ENCODE measurements around the gene NSDHL.

NSDHL gene

DNA sequence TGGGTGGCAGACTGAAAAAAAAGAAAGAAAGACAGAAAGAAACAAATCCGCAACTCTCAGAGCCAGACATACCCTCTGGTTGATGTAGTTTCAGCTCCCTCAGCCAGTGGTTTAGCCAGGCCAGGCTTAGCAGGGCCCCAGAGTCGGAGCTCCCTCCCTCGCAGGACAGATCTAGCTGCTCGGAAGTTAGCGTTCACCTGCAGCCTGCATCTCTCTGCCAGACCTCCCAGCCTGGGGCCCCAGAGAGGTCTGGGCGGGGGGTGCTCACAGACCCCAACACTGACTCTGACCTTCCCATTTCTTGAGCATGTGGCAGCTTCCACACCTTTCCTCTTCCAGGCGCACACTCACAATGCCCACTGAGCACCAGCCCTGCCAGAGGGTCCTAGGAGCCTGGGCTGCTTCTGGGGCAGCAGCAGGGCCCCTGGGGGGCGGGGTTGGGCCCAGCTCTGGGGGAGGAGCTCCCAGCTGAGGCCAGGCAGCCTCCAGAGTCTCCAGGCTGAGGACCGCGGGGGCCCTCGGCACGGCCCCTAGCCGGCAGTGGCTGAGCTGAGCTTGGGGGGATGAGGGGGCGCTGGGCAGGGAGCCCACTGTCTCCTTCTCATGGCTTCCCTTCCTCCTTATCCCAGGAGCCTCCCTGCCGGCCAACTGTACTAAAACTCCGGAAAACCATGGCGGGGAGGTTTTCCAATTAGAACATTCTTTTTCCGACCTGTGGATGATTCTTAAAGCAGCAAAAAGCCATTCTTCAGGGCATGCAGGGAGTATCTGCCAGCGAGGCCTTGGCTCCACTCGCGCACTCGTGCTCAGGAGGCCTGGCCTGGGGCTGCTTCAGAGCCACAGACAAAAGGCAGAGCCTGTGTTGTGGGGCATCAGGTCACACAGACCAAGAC, 62.4 kb downstream of the NSDHL start:
- TF ChIP-seq, protein P1, sequence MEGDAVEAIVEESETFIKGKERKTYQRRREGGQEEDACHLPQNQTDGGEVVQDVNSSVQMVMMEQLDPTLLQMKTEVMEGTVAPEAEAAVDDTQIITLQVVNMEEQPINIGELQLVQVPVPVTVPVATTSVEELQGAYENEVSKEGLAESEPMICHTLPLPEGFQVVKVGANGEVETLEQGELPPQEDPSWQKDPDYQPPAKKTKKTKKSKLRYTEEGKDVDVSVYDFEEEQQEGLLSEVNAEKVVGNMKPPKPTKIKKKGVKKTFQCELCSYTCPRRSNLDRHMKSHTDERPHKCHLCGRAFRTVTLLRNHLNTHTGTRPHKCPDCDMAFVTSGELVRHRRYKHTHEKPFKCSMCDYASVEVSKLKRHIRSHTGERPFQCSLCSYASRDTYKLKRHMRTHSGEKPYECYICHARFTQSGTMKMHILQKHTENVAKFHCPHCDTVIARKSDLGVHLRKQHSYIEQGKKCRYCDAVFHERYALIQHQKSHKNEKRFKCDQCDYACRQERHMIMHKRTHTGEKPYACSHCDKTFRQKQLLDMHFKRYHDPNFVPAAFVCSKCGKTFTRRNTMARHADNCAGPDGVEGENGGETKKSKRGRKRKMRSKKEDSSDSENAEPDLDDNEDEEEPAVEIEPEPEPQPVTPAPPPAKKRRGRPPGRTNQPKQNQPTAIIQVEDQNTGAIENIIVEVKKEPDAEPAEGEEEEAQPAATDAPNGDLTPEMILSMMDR (IDR thresholded peaks at IDR 0.05; ENCODE audit: insufficient read depth, low read depth, low read length, missing control alignments): no peak
- H3K4me3 ChIP-seq (ENCODE audit: low read depth, low read length): no peak overlapping the region
- no peak for DNase-seq (ENCODE audit: low read depth)

DNA sequence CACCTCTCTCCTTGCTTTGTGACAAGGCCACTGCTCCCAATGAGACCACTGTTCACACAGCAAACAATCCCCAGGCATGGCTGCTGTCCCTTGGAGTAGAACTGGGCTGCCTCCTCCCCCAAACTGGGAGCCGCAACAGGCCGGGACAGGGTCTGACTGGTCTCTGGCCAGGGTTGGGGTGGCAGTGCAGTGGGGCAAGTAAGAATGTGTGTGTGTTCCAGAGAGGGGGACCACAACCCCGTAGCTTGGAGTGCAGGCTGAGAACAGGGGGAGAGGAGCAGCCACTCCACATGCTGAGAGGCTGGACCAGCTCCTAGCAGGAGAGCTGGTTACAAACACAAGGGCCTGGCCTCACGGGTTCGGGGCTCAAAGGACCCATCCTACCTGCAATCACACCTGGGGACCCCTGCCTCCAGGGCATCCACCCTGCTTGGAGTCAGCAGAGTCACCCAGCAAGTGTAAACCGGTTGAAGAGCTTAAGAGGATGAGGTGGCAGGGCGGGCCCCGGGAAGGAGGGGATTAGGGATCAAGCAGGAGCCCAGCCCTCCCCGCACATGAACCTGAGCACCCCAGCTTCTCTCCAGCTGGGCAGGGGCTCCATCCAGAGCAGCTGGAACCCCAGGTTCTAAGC, 63.2 kb downstream of the NSDHL start:
- DNase-seq (ENCODE audit: low read depth): no peak
- TF ChIP-seq, protein P1 (IDR thresholded peaks at IDR 0.05; ENCODE audit: insufficient read depth, low read depth, low read length, missing control alignments): no peak
- H3K4me3 ChIP-seq (ENCODE audit: low read depth, low read length): no peak overlapping the region

DNA sequence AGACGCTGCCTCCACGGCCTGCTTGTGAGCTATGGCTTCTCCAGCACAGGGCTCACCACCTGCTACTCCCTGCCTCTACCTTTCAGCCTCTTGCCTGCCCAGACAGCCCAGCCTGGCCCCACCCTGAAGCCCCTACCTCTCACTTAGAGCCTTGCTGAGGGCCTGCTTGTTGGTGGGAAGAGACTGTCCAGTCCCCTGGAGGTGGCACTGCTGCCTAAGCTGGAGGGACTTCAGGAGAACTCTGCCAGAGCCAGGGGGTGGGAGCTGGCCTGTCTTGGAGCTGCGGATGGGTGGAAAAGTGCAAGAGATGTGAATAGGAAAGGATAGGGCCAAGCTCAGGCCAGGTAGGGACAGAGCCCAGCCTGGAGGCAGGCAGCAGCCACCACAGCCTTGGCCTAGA, 64.3 kb downstream of the NSDHL start:
- no peak overlapping the region for H3K4me3 ChIP-seq (ENCODE audit: low read depth, low read length)
- TF ChIP-seq, protein P1 (IDR thresholded peaks at IDR 0.05; ENCODE audit: insufficient read depth, low read depth, low read length, missing control alignments): no peak
- DNase-seq (ENCODE audit: low read depth): no peak

DNA sequence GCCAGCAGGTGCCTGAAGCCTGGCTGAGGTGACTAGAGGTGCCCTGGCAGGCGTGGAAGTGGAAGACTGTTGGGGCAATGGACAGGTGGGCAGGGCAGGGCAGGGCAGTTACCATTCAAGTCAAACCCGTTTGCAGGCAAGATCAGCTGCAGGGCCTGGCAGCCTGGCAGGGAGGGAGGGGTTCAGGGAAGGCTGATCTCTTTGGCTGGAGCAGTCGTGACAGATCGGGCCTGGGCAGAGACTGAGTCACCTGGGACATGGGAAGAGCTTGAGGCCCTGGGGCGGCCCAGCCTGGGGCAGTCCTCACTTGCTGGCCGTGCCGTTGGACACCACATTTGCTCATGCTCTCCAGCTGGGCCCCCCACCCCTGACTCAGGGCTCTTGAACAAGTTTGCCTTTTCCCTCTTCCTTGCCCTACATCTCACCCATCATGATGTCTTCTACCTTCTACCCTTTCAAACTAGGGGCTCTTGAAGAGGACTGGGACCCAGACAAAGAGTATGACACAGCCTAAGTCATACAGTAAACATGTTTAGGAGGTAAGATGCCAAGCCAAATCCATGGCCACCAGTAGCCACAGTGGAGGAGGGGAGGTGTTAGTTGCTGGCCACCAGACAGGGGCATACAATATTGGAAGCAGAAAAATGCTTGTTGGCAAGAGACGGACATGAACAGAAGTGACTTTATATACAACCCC, 65.0 kb downstream of the NSDHL start:
- no peak overlapping the region for H3K4me3 ChIP-seq (ENCODE audit: low read depth, low read length)
- TF ChIP-seq, protein P1 (IDR thresholded peaks at IDR 0.05; ENCODE audit: insufficient read depth, low read depth, low read length, missing control alignments): no peak
- DNase-seq (ENCODE audit: low read depth): no peak

DNA sequence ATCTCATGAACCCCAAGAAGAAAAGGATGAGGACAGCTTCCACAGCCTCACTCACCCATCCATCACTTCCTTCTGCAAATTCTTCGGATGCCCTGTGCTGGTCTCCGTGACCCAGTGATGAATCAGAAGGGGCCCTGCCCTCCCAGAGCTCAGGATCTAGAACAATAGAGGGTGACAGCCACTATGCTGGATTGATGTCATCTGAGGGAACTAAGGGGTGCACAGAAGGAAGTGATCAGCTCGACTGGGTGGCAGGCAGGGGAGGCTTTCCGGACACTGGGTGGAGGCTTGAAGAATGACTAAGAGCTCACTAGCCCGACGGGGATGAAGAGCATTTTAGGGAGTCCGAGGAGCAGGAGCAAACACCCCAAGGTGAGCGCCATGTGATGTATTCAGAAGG, 65.6 kb downstream of the NSDHL start:
- no peak overlapping the region for H3K4me3 ChIP-seq (ENCODE audit: low read depth, low read length)
- DNase-seq (ENCODE audit: low read depth): no peak
- TF ChIP-seq, protein P1 (IDR thresholded peaks at IDR 0.05; ENCODE audit: insufficient read depth, low read depth, low read length, missing control alignments): no peak

DNA sequence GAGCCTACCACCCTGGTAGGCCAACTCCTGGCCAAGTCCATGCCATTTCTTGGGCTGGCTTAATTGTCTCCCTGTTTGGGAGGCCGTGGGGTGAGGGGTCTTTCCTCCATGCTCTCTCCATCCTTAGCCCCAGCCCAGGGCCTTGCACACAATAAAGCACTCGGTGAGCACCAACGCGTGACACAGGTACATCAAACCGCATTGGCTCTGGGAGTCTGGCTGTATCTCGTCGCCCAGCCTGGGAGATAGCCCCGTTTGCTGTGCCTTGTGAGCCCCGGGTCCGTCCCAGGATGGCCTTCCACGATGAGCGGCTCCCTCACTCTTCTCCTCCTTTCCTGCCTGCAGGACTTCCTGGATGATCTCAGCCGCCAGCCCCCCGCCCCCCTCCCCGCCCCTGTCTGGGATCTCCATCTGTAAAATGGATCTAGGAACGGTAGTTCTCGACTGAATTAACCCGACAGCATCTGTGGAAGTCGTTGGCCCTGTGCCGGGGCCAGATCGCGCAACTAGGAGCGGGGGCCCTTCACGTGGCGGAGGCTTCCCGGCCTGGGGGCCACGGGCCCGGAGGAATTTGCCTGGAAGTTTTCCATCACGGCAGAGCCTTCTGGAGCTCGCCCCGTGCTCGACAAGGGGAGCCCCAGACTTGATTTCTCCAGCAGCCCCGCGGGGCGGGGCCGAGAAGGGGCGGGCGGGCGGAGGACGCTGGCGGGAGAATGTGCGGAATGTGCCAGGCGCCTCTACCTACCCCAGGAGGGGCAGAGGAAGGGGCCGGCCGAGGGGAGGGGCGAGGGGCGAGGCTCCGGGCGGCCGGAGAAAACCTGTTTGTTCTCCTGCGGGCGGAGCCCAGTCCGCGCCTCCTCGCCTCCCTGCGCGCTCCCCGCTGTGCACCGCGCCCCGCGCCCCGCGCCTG, 66.6 kb downstream of the NSDHL start, which contains the start of gene ZNF185:
Gene ZNF185 (plus strand): TSS at position 846 of the 910 bp plus-strand sequence. CDS start 16,423 bp downstream, outside the sequence.
- no peak within 1 kb of the TSS for H3K4me3 ChIP-seq (ENCODE audit: low read depth, low read length)
- no peak for DNase-seq (ENCODE audit: low read depth)
- TF ChIP-seq, protein P1 (IDR thresholded peaks at IDR 0.05; ENCODE audit: insufficient read depth, low read depth, low read length, missing control alignments): no peak
